NK-92 (cell line): ENCODE measurements around the gene SERGEF.

Experiments
- DNase-seq: peaks from one replicate; lab custom pipeline; 2025; ENCODE audit not compliant: unreplicated experiment; lab: John Stamatoyannopoulos, UW

The SERGEF gene

GRCh38 chr11:17774232-17775034 is 238.4 kb downstream of the SERGEF start:
- DNase-seq = no peak

DNA sequence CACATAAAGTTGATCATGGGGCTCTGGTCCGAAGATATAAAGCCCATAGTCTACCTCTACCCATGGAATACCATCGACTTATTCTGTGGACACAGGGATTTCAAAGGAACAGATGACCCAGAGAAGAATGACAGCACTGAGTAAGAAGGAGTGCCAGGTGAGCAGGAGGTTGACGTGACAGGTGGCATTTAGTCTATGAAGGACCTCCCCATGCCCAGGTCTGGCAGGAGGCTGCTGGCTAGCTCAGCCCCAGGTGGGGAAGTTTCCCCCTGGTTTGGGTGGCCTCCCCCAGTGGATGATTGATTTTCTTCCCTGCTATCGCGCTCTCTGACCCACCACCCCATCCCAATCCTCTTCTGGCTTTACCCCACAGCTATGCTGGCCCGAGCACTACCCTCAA is 239.2 kb downstream of the SERGEF start:
- DNase-seq = no peak

DNA sequence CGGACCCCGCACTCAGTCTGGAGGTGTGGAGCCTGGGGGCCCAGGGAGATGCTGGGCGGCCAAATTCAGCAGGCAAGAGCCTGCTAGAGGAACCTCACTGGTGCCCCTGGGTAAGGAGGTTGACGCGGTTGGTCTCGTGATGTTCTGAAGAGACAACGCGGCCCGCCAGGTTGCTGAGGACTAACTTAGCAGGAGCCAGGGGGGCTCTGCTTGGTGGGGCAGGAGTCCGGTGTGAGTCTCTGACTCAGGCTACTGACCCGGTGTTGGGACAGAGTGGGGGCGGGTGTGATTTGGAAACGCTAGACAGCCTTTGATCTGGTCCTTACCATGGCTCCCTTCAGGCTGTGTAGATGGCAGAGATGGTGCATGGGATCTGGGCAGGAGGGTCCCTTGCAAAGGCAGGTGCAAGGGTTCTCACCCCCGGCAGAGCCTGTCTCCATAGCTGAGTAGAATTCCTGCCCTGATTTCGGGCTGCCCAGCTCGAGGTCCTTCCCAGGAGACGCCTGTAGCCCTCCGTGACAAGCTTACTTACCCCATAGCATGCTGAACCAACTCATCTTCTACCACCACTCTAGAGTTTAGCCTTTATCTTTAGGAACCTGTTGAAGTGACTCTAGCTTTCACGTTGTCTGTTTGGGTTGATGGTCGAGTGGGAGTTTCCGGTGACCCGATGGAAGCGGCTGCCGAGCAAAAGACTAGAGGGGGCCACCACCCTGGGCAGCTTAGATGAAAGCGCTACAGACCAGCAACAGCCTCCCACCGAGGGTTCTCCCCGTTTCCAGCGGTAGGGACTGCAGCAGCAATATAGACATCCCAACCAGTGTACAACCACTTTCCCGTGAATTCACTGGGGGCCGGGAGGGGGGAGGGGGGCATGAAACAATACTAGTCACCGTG is 239.9 kb downstream of the SERGEF start:
- no peak for DNase-seq

GRCh38 chr11:17771841-17772401 is 240.9 kb downstream of the SERGEF start:
- DNase-seq = no peak

- DNase-seq = no peak
Measured at GRCh38 chr11:17771415-17771814, 241.4 kb downstream of the SERGEF start.

GRCh38 chr11:17770917-17771316 is 241.9 kb downstream of the SERGEF start:
- no peak for DNase-seq

- DNase-seq = no peak
Measured at GRCh38 chr11:17770048-17770652, 242.7 kb downstream of the SERGEF start.

- DNase-seq = no peak
Measured at GRCh38 chr11:17769218-17769617, 243.6 kb downstream of the SERGEF start.

DNA sequence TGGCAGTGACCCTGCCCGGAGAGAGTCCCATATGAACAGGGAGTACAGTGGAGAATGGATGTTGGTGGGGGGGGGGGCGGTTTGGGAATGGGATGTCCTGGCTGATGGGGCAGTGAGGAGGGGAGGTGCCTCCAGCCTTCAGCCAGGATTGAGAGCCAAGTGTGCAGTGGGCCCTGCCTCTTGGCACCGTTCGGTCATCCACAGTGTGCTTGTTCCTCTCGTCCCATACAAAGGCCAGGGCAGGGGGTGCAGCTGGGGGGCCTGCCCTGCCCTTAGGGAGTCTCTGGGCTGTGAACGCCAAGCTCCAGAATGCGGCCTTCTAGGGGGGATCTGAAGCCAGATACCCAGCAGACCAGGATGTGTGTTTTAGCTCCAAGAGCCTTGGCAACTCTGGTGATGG is 244.3 kb downstream of the SERGEF start:
- DNase-seq = no peak

DNA sequence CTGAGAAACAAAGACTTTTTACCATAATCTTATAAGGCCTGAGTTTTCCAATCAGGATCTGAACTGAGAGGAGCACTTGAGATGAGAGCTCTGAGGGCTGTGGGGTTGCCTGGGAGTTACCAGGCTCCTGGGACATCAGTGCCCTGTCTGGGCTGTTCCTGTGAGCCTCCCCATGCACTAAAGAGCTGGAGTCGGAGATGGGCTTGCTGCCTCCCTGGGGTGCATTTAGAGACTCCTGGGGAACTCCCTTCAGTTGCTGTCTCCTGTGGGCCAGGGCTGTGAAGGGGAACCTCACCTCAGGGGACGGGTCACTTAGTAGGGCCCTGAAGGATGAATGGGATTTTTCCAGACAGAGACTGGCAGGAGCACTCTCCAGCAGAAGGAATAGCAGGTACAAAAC is 244.9 kb downstream of the SERGEF start:
- DNase-seq = no peak

- no peak for DNase-seq
Measured at GRCh38 chr11:17767301-17767885, 245.5 kb downstream of the SERGEF start.

GRCh38 chr11:17766590-17766989 is 246.3 kb downstream of the SERGEF start:
- DNase-seq = no peak

DNA sequence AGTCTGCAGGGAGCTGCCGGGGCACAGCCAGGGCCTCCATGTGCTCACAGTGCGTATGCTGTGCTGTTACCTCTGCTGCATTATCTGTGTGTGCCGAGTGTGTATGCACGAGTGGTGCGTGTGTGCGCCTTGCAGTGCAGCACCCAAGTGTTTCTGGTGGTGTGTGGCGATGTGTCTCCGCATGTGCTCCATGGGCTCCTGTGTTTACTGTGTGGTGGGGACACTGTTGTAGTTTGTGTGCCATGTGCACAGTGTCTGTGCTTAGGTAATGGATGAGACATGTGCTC is 246.8 kb downstream of the SERGEF start:
- no peak for DNase-seq

- no peak for DNase-seq
Measured at GRCh38 chr11:17765356-17766072, 247.3 kb downstream of the SERGEF start.

DNA sequence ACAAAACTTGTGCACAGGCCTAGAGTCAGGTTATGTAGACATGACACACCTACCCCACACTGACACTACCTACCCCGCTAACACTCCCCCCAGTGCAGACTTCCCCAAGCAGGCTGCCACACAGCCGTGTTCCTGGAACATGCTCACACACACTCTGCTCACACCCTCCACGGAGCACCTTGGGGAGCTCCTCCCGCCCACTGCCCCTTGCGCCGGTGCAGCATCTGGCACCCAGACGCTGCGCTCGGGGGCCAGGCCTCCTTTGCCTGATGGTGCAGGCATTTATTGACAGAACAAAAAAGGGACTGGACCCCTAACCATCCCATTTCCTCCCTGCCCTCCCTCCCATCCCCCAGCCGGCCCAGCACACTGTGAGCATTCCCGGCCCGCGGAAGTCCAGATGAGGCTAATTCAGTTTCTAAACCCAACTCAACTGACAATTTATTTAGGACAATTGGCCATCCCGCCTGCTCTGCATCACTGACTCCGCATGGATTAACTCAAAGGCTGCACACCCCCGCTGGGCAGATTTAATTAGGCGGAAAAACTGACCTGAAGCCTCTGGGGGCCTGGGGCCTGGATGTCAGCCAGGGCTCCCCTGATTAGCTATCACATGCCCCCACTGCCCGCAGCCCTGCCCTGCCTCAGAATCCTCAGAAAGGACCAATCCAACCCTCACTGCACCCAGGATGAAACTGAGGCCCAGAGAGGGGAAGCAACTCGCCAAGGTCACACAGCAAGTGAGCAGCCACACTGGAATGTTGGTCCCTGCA is 248.2 kb downstream of the SERGEF start:
- DNase-seq = no peak

GRCh38 chr11:17763703-17764102 is 249.1 kb downstream of the SERGEF start:
- DNase-seq = no peak

- DNase-seq = no peak
Measured at GRCh38 chr11:17763244-17763643, 249.6 kb downstream of the SERGEF start.

DNA sequence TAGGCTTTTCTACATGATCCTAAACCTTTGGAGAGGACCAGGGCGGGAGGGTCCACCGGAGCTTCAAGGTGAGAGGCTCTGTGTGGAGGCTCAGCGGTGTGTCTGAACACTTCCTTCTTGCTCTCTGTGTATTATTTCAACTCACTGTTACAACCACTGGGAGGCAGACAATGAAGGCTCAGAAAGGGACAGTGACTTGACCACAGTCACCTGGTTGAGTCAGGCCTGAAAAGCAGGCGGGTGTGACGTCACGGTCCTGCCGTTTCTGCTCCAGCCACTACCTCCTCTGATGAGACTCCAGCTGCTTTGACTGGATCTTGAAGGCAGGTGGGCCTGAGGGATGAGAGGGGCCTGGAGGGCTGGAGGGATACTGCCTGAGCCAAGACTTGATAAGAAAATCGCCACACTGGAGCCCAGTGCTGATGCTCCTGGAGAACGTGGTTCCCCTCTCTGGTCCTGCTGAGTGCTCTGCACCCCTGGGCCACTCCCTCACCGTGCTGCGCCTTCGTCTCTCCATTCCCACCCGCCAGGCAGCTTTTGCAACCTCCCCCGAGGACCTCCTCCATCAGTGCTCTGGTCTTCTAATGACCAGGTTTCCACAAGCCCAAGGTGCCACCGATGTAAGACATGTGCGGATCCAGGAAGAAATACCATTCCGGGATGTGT is 250.4 kb downstream of the SERGEF start:
- no peak for DNase-seq
